Stimulated activated naive CD8-positive, alpha-beta T cell treated with anti-CD3 and anti-CD28 coated beads, Interleukin-15, amount 100 ng/mL, for 72 hours (primary cell): ENCODE results near the gene CACNA2D3.

Source experiments
- ATAC-seq: fragments of 150-1000 bp; cut with Tn5 transposase; 2 replicates; pipeline ENCODE4 v1.10.0; 2021; ENCODE audit warnings: mild to moderate bottlenecking, moderate library complexity
- DNase-seq, 2 donors: peaks; one replicate each; pipeline ENCODE4 v3.0.0; 2021 to 2022
- H3K27ac Mint-ChIP-seq, 2 donors: one replicate each; pipeline ENCODE4 v1.8.0; 2022; ENCODE audit warnings: mild to moderate bottlenecking in 2 of 2, mixed read lengths in 2 of 2, moderate library complexity in 2 of 2
- H3K27me3 Mint-ChIP-seq: one replicate; pipeline ENCODE4 v1.8.0; 2022; ENCODE audit warnings: mixed read lengths
- H3K4me1 Mint-ChIP-seq: one replicate; pipeline ENCODE4 v1.8.0; 2022; ENCODE audit warnings: mild to moderate bottlenecking, mixed read lengths
- H3K4me3 Mint-ChIP-seq, 2 donors: one replicate each; pipeline ENCODE4 v1.8.0; 2022; ENCODE audit warnings: mild to moderate bottlenecking in 2 of 2, mixed read lengths in 2 of 2, moderate library complexity in 1 of 2
- H3K9me3 Mint-ChIP-seq, 2 donors: one replicate each; pipeline ENCODE4 v1.8.0; 2022; ENCODE audit warnings: mixed read lengths in 2 of 2

The CACNA2D3 gene

DNA sequence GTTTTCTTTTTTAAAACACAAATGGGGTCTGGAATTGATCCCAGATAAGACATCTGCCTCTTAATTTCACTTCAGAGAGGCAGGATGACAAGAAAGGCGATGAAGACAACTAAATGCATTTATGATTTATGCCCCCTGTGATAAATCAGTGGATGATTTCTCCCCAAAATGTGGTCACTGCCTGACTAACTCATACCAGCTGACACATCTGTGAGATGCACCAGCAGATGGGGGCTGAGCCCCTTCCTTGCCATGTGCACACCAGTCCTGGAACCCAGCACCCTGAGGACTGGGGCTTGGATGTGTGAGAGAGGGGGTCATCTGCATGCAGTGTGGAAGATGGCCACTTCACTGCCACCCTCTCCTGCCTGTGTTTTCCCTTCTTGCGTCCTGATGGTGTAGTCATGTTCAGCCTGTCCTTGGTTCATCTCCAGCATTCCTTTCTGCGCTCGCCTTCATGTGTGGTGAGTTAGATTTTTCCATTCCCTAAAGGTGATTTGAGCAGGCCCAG lies 541.2 kb downstream of the CACNA2D3 start:
- no peaks in the 10 kb centered on the region for H3K4me1 Mint-ChIP-seq
- no peaks in the 10 kb centered on the region for H3K27me3 Mint-ChIP-seq
- peaks cover 0 to 9% of the 10 kb centered on the region in 2 donors for H3K9me3 Mint-ChIP-seq
- no peak overlapping the region for H3K27ac Mint-ChIP-seq
- DNase-seq (no peak), ATAC-seq (no peak)
- H3K4me3 Mint-ChIP-seq: no peak overlapping the region

DNA sequence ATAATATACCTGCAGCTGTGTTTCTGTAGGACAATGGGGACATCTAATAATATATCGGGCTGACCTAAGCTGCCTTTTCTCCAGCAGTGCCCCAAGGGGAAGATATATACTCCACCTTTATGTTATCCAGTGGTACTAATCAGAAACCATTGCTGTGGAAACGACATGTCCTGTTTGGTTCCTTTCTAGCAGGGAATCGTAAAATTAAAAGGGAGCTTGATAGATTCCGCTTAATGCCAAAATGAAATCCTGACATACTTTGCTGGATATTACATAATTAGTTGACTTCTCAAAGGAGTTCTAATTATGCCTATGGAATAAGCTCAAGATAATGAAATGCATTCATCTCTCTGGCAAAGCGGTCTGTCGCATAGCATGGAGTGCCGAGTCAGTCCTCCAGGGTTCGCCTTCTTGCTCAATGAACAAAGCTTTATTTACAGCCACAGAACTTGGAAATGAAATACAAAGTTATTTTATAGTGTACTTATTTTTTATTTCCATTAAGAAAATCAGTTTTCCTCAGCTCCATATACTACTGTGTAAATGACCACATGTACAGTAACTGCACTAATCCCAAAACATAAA lies 542.8 kb downstream of the CACNA2D3 start:
- Mint-ChIP-seq H3K27ac (no peak overlapping the region), H3K27me3 (no peaks in the 10 kb centered on the region), H3K4me3 (no peak overlapping the region), H3K4me1 (no peaks in the 10 kb centered on the region), H3K9me3 (peaks cover 0 to 9% of the 10 kb centered on the region in 2 donors)
- DNase-seq: no peak
- no peak for ATAC-seq

DNA sequence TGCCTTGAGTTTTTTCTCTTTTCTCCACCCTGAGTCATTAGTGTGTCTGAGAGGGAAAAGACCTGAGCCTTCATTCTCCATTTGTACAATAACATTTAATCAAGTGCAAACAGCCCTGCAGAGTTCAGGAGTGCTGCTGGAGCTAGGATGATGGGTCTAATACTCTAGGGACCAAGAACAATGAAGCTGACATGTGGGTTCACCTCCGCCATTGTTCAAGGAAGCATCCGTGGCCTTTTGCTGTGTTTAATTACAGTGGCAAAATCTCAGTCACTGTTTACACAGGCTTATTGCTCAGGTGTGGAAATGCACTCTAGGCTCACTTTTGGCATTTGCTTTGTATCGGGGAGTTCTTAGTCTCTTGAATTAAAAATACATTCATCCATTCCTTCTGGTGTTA lies 545.9 kb downstream of the CACNA2D3 start:
- Mint-ChIP-seq H3K9me3 (peaks cover 0 to 1% of the 10 kb centered on the region in 2 donors), H3K4me1 (no peaks in the 10 kb centered on the region), H3K4me3 (no peak overlapping the region), H3K27ac (no peak overlapping the region), H3K27me3 (no peaks in the 10 kb centered on the region)
- DNase-seq (no peak), ATAC-seq (no peak)

DNA sequence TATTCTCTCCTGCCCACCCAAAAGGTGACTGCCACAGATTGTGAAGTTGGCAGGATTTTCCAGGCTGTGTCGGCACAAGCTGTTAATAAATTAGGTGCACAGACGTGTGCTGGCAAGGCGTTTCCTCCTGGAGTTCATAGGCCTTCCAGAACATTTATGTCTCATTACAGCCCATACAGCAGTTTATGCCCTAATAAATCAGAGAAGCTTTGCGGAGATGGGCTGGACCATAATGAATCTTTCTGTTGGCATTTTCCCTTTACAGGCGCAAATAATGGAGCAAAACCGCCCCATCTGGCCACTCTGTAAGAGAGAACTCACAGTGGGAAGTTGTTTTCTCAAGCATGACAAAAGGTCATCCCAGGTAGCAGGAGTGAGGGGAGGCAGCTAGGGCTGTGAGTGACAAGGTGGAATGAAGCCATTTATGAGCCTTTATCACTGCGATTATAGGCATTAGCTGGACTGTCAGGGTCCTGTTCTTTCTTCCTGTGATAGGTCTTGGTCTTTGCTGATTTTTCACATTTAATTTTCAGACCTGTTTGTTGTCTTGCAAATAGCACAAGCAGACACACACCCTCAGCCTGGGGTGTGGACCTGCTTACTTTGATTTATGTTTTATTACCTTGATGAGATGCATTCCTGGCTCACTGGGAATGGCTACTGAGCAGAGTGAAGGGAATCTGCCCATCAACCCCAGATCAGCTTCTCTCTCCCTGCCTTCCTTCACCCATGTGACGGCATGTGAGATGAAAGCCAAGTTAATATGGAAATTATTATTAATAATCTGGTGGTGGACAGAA lies 548.0 kb downstream of the CACNA2D3 start:
- no peak for DNase-seq
- Mint-ChIP-seq H3K27ac (no peak overlapping the region), H3K9me3 (peaks cover 11 to 13% of the 10 kb centered on the region in 2 donors), H3K27me3 (no peaks in the 10 kb centered on the region), H3K4me1 (no peaks in the 10 kb centered on the region), H3K4me3 (no peak overlapping the region)
- no peak for ATAC-seq

DNA sequence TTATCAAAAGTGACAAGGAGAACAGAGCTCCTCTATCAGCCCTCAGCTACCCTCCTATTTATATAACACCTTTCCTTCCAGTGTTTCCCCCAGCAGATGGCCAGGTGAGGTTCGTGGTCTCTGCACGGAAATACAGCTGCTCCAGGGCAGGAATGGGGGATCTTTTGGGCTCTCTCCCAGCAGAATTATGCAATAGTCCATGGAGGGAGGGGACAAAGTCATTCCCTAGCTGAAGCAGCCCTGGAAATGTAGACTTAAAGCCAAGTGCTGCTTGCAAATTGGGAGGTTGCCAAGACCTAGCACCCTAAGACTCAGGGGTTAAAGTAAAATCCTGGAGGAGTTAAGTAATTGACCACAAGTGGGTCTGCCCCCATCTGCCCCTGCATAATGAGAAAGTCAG lies 549.2 kb downstream of the CACNA2D3 start:
- no peak for DNase-seq
- no peaks in the 10 kb centered on the region for H3K4me1 Mint-ChIP-seq
- H3K9me3 Mint-ChIP-seq: peaks cover 11 to 13% of the 10 kb centered on the region in 2 donors
- H3K4me3 Mint-ChIP-seq: no peak overlapping the region
- ATAC-seq: no peak
- no peak overlapping the region for H3K27ac Mint-ChIP-seq
- no peaks in the 10 kb centered on the region for H3K27me3 Mint-ChIP-seq

DNA sequence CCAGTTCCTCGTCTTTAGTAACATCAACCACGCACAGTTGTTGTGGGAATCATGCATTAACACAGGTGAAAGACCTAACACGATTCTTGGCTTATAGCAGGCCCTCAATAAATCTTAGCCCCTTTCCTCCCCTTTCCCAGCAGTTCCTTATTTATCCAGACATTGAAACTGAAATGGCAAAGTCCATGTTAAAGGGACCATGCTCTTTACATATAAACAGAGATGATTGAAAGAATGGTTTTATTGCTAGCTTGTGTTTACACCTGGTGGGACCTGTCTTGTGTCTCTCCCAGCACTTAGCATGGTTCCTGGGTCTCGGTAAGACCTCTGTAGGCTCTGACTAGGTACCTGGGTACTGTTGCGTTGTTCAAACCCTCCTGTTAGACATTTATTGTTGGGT lies 553.7 kb downstream of the CACNA2D3 start:
- ATAC-seq: no peak
- Mint-ChIP-seq H3K27me3 (no peaks in the 10 kb centered on the region), H3K9me3 (peaks cover 18 to 19% of the 10 kb centered on the region in 2 donors), H3K4me1 (no peaks in the 10 kb centered on the region), H3K4me3 (no peak overlapping the region), H3K27ac (no peak overlapping the region)
- no peak for DNase-seq

DNA sequence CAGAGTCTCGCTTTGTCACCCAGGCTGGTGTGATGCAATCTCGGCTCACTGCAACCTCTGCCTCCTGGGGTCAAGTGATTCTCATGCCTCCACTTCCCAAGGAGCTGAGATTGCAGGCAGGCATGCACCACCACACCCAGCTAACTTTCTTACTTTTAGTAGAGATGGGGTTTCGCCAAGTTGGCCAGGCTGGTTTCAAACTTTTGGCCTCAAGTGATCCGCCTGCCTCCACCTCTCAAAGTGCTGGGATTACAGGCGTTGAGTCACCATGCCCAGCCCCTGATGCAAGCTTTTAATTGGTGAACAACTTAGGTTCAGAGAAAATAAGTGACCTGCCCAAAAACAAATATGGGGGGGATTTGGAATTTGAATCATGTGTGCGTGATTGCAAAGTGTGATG lies 559.4 kb downstream of the CACNA2D3 start:
- Mint-ChIP-seq H3K9me3 (peaks cover 6 to 7% of the 10 kb centered on the region in 2 donors), H3K27me3 (no peaks in the 10 kb centered on the region), H3K27ac (no peak overlapping the region), H3K4me1 (no peaks in the 10 kb centered on the region), H3K4me3 (no peak overlapping the region)
- no peak for ATAC-seq
- DNase-seq: no peak

DNA sequence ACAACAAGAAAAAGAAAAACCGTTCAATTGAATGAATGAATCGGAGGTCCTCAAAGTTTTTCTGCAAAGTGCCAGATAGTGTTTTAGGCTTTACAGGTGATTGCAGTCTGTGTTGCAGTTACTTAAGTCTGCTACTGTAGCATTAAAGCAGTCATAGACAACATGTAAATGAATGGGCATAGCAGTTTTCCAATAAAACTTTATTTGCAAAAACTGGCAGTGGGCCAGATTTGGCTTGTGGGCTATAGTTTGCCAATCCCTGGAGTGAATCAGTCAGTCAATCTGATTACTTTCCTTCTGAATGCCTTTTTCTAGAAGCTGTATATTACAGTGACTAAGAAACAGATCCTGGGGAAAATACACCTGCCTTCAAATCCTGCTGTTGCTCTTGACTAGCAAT lies 562.9 kb downstream of the CACNA2D3 start:
- H3K27me3 Mint-ChIP-seq: no peaks in the 10 kb centered on the region
- ATAC-seq: no peak
- DNase-seq: no peak

DNA sequence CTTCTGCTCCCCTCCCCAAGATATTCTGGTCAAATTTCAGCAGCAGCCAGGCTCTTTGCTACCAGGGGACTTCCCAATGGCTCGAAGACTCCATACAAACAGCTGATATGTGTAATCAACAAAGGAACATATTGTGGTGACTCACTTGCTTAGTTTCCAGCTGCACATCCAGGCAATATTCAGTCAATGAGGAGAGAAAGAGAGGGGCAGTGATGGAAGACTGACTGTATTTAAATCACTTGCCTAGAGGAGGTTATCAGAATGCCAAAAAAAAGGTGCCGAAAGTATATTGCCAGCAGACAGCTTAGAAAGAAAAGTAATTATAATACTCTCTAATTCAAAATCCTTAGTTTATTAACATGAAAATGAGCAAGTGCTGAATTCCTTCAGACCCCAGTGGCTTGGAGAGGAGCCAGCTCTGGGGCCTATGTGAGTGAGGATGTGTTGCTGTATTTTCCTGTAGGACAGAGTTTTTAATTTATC lies 569.0 kb downstream of the CACNA2D3 start:
- Mint-ChIP-seq H3K4me1 (no peaks in the 10 kb centered on the region), H3K4me3 (no peak overlapping the region), H3K9me3 (peaks cover 0 to 8% of the 10 kb centered on the region in 2 donors), H3K27ac (no peak overlapping the region), H3K27me3 (no peaks in the 10 kb centered on the region)
- ATAC-seq: no peak
- no peak for DNase-seq

More for the DNA sequence above, 562.9 kb downstream of the CACNA2D3 start:
- Mint-ChIP-seq H3K4me1 (no peaks in the 10 kb centered on the region), H3K27ac (no peak overlapping the region), H3K9me3 (peaks cover 0 to 5% of the 10 kb centered on the region in 2 donors), H3K4me3 (no peak overlapping the region)

DNA sequence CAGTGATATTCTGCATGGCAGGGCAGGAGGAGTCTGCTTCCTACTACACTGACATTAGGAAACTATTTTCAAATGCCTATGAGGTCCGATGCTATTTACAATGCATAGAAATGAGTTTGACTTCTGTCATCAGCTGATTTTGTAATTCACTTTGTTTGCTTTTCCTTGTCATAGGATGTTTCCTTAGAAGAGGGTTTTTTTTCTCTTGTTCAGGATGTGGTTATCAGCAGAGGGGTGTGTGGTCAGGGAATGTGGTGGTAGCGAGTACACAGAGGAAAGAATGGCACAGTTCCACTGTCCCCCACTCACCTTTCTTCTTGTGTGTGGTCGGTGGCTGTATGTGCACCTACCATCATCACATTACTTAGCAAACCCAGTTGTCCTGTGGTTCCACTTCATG lies 574.0 kb downstream of the CACNA2D3 start:
- H3K4me3 Mint-ChIP-seq: no peak overlapping the region
- peaks cover 4 to 7% of the 10 kb centered on the region in 2 donors for H3K9me3 Mint-ChIP-seq
- no peaks in the 10 kb centered on the region for H3K4me1 Mint-ChIP-seq
- no peak for DNase-seq
- H3K27ac Mint-ChIP-seq: no peak overlapping the region
- ATAC-seq: no peak
- H3K27me3 Mint-ChIP-seq: peaks cover 8% of the 10 kb centered on the region

DNA sequence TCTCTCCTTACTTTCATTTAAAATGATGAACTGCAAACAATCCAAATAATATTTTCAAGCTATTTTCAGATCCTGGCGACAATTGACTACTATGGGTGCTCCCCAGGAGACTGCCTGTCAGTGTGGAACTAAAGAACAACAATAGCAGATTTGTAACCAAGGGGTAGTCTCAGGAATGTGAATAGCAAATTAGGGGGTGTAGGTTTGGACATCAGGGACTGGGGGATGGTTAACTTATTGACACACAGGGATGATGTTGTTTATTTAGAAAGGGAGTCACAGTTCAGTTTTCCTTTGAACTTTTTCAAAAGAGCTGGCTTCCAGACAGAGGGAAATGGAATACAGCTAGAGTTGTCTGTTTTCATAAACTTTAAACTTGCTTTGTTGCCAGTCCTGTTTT lies 575.7 kb downstream of the CACNA2D3 start:
- Mint-ChIP-seq H3K27me3 (peaks cover 8% of the 10 kb centered on the region), H3K4me3 (no peak overlapping the region), H3K9me3 (peaks cover 4 to 7% of the 10 kb centered on the region in 2 donors), H3K4me1 (no peaks in the 10 kb centered on the region), H3K27ac (no peak overlapping the region)
- DNase-seq (no peak), ATAC-seq (no peak)

DNA sequence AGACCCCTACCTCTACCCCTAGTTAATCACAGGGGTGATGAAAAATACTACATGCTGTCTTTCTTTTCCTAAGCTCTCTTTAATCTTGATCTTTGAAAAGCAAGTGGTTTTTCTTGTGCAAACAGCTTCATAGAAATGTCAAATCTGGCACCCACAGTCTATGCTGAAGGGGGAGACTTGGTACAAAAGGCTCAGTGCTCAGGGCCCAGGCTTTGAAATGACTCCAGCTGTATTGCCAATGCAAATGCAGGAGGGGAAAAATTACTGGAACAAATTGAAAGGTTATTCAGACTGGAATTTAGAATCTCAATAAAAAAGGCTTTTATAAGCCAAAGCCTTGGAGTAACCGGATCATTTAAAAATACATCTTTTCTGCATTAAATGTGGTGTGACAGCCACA lies 581.6 kb downstream of the CACNA2D3 start:
- no peaks in the 10 kb centered on the region for H3K27me3 Mint-ChIP-seq
- ATAC-seq (no peak), DNase-seq (no peak)
- no peaks in the 10 kb centered on the region for H3K4me1 Mint-ChIP-seq
- no peaks in the 10 kb centered on the region for H3K9me3 Mint-ChIP-seq
- no peak overlapping the region for H3K4me3 Mint-ChIP-seq
- H3K27ac Mint-ChIP-seq: peak overlapping the region in 1 of 2 donors; percentile 24

DNA sequence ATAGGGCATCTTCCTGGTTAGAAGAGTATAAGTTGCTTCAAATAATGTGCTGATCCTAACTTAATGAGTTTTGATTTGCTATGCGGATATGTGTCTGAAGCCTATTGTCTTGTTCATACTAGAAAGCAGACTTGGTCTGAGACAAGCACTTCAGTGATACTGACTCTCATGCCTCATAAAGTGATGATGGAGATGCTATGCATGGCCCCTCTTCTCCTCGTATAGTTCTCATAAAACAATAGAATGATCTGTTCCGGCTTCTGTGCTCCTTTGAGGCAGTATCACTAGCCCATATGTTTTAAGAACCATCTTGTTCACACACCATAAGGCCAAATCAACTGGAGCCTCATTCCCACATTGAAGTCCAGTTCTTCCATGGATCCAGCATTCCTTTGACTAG lies 583.4 kb downstream of the CACNA2D3 start:
- ATAC-seq: no peak
- DNase-seq: no peak
- Mint-ChIP-seq H3K4me3 (no peak overlapping the region), H3K27me3 (no peaks in the 10 kb centered on the region), H3K9me3 (peaks cover 0 to 9% of the 10 kb centered on the region in 2 donors), H3K4me1 (no peaks in the 10 kb centered on the region), H3K27ac (no peak overlapping the region)

DNA sequence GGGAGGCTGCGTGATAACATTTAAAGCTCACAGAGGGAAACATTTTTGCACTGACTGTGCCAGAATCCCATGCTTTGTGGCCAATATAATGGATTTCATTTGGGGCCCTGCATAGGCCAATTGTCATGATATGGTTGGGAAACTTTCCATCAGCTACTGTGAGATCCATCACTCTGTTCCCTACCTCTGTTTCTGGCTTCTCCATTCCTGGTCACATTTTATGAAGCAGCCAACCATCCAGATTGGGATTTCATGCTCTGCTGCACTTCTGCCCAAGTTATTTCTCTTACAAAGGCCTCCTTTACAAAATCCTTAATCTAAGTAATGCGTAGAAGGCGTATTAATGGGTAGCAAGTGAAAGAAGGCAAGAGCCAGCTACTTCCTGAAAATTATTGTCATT lies 584.4 kb downstream of the CACNA2D3 start:
- DNase-seq (no peak), ATAC-seq (no peak)
- no peak overlapping the region for H3K4me3 Mint-ChIP-seq
- H3K27ac Mint-ChIP-seq: no peak overlapping the region
- no peaks in the 10 kb centered on the region for H3K4me1 Mint-ChIP-seq
- no peaks in the 10 kb centered on the region for H3K27me3 Mint-ChIP-seq
- peaks cover 0 to 9% of the 10 kb centered on the region in 2 donors for H3K9me3 Mint-ChIP-seq

DNA sequence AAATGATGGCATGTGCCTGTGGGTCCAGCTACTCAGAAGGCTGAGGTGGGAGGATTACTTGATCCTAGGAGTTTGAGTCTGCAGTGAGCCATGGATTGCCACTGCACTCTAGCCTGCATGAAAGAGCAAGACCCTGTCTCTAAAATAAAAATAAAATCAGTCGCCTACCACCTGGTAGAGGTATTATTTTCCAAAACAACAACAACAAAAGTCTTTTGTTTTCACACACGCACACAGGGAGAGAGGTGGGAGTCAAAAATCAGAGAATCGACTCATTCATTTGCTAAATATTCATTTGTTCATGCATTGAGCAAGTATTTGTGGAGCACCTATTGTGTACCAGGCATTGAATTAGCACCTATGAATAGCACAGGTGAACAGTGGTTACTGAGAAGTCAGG lies 587.4 kb downstream of the CACNA2D3 start:
- Mint-ChIP-seq H3K4me1 (no peaks in the 10 kb centered on the region), H3K27me3 (no peaks in the 10 kb centered on the region), H3K9me3 (peaks cover 8 to 17% of the 10 kb centered on the region in 2 donors), H3K4me3 (no peak overlapping the region), H3K27ac (no peak overlapping the region)
- ATAC-seq (no peak), DNase-seq (no peak)

DNA sequence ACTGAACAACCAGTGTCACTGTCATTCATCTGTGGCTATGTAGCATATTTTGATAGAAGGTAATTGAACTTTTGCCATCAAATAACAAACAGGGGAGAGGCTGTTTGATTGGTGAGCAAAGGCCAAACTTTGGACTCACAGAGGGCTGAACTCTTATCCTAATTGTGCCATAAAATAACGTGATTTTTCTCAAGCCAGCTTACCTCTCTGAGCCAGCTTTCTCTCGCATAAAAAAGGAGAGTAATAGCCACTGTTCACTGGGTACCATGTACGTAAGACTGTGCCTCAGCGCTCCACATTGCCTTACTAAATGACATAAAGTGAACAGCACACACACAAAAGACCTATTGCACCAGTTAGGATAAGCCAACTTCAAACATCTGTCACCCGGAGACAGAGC lies 588.6 kb downstream of the CACNA2D3 start:
- no peak overlapping the region for H3K4me3 Mint-ChIP-seq
- no peaks in the 10 kb centered on the region for H3K4me1 Mint-ChIP-seq
- H3K27me3 Mint-ChIP-seq: no peaks in the 10 kb centered on the region
- DNase-seq (no peak), ATAC-seq (no peak)
- peaks cover 11 to 17% of the 10 kb centered on the region in 2 donors for H3K9me3 Mint-ChIP-seq
- no peak overlapping the region for H3K27ac Mint-ChIP-seq
